BJ (cell line): Measurements from ENCODE around the gene TMEM150B. TPM values are rescaled to one million over a fixed set of nuclear protein-coding genes. Genes with fewer than 3 reads are reported as not detected.

Experiments used
- CTCF ChIA-PET: fragments of 350-600 bp; formaldehyde crosslinking; extraction: SDS; loops from one replicate; lab custom pipeline; 2021; ENCODE audit warnings: antibody characterized with exemption, inconsistent platforms; lab: Yijun Ruan, JAX
- POLR2A ChIA-PET: fragments of 300-600 bp; sonication (Branson Sonifier 250); formaldehyde crosslinking; extraction: SDS; loops from one replicate; lab custom pipeline; 2021; ENCODE audit warnings: antibody characterized with exemption; lab: Charles Lee
- DNase-seq: peaks from one replicate; pipeline ENCODE4 v3.0.0-alpha.2; 2011; ENCODE audit warnings: low read depth
- H3K27me3 ChIP-seq: 2 replicates; pipeline ENCODE4 v1.6.0; 2011; ENCODE audit warnings: low read length; ENCODE audit not compliant: control insufficient read depth, insufficient read depth
- H3K36me3 ChIP-seq: 2 replicates; pipeline ENCODE4 v1.5.1; 2011; ENCODE audit warnings: low read length; ENCODE audit not compliant: control insufficient read depth, insufficient read depth
- H3K4me3 ChIP-seq: 2 replicates; pipeline ENCODE4 v1.5.1; 2011; ENCODE audit warnings: low read depth, mild to moderate bottlenecking, control low read depth, low read length
- polyA plus RNA-seq: library from polyadenylated mRNA; depleted of rRNA; stranded (reverse); fragments of >200 nt; gene quantifications from 2 replicates; pipeline ENCODE4 v1.2.3, GENCODE V29; 2011
- TF ChIP-seq, protein P1 (sequence below): IDR thresholded peaks from 2 replicates; pipeline ENCODE4 v1.5.1; 2011; ENCODE audit warnings: low read depth, mild to moderate bottlenecking, control low read depth, inconsistent platforms, low read length, moderate library complexity; ENCODE audit not compliant: insufficient read depth

The TMEM150B gene
- polyA plus RNA-seq, 1 experiment: not detected

- CTCF ChIA-PET: interaction anchor here (1.0 kb wide), 2 partner anchors 9 to 22 kb away, joined by 3 to 4 read pairs; no protein-coding TSS in a partner anchor
- Histone ChIP-seq H3K27me3 (no peaks in the 10 kb centered on the region), H3K4me3 (no peak overlapping the region), H3K36me3 (peaks cover 8% of the 10 kb centered on the region)
- POLR2A ChIA-PET: no interaction called here
- TF ChIP-seq, protein P1, sequence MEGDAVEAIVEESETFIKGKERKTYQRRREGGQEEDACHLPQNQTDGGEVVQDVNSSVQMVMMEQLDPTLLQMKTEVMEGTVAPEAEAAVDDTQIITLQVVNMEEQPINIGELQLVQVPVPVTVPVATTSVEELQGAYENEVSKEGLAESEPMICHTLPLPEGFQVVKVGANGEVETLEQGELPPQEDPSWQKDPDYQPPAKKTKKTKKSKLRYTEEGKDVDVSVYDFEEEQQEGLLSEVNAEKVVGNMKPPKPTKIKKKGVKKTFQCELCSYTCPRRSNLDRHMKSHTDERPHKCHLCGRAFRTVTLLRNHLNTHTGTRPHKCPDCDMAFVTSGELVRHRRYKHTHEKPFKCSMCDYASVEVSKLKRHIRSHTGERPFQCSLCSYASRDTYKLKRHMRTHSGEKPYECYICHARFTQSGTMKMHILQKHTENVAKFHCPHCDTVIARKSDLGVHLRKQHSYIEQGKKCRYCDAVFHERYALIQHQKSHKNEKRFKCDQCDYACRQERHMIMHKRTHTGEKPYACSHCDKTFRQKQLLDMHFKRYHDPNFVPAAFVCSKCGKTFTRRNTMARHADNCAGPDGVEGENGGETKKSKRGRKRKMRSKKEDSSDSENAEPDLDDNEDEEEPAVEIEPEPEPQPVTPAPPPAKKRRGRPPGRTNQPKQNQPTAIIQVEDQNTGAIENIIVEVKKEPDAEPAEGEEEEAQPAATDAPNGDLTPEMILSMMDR: no peak
- no peak for DNase-seq
Measured at GRCh38 chr19:55269299-55269698, 55.8 kb downstream of the TMEM150B start.

DNA sequence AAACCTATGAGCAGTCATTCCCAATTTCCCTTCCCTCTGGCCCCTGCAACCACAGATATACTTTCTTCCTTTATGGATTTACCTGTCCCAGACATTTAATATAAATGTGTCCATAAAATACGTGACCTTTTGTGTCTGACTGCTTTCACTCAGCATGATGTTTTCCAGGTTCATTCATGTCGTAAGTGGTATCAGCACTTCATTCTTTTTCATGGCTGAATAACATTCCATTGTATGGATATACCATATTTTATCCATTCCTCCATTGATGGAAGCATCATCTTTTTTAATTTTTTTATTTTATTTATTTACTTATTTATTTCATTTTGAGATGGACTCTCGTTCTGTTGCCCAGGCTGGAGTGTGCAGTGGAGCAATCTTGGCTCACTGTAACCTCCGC, 58.3 kb downstream of the TMEM150B start:
- Histone ChIP-seq H3K27me3 (no peaks in the 10 kb centered on the region), H3K4me3 (no peak overlapping the region), H3K36me3 (no peaks in the 10 kb centered on the region)
- ChIA-PET POLR2A (no interaction called here), CTCF (interaction anchor here (1.5 kb wide), 1 partner anchor 36 kb away, joined by 5 read pairs; no protein-coding TSS in a partner anchor)
- TF ChIP-seq, protein P1: no peak
- no peak for DNase-seq

DNA sequence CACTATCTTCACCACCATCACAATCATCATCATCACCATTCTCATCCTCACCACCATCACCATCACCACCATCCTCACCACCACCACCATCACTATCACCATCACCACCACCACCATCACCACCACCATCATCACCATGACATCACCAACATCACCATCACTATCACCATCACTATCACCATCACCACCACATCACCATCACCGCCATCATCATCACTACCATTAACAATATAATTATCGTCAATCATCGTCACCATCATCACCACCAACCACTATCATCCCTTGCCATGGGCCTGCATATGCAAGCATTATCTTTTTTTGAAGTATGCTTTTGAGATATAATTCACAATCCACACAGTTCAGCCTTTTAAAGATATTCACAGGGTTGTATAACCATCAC, 58.7 kb downstream of the TMEM150B start:
- ChIA-PET CTCF (no interaction called here), POLR2A (no interaction called here)
- TF ChIP-seq, protein P1: no peak
- no peaks in the 10 kb centered on the region for H3K27me3 ChIP-seq
- H3K36me3 ChIP-seq: no peaks in the 10 kb centered on the region
- no peak overlapping the region for H3K4me3 ChIP-seq
- DNase-seq: no peak

- DNase-seq: no peak
- H3K27me3 ChIP-seq: no peaks in the 10 kb centered on the region
- no peaks in the 10 kb centered on the region for H3K36me3 ChIP-seq
- no peak overlapping the region for H3K4me3 ChIP-seq
- ChIA-PET CTCF (no interaction called here), POLR2A (no interaction called here)
- TF ChIP-seq, protein P1: no peak
Measured at GRCh38 chr19:55265723-55266386, 59.3 kb downstream of the TMEM150B start.

- H3K27me3 ChIP-seq: no peaks in the 10 kb centered on the region
- no peak overlapping the region for H3K4me3 ChIP-seq
- ChIA-PET POLR2A (no interaction called here), CTCF (no interaction called here)
- TF ChIP-seq, protein P1: no peak
- DNase-seq: no peak
- no peaks in the 10 kb centered on the region for H3K36me3 ChIP-seq
Measured at GRCh38 chr19:55265173-55265572, 60.0 kb downstream of the TMEM150B start.
